Measurements from ENCODE around the gene SLC16A3.

- TF ChIP-seq CTCF (optimal IDR thresholded peaks at IDR 0.05 in 1 of 3, IDR thresholded peaks at IDR 0.05 in 1 of 3, conservative IDR thresholded peaks at IDR 0.05 in 1 of 3; ENCODE audit: extremely low read depth in 1 of 3, insufficient read depth in 2 of 3, low read length in 3 of 3) (no peak), EZH2 (IDR thresholded peaks at IDR 0.05; ENCODE audit: low read length) (no peak)
These were observed 4.3 kb downstream of the SLC16A3 start for GRCh38 chr17:82232876-82233785.

All from keratinocyte (primary cell).